NCI-H2171 (cell line): Measurements from ENCODE around the gene NNAT.
"Not testable (repeated sequence)": the region's sequence is repeated elsewhere in the genome, so short reads cannot be mapped to it uniquely, and the experiment has no call there.

Experiments used
- DNase-seq: peaks from one replicate; lab custom pipeline; 2025; lab: John Stamatoyannopoulos, UW

NNAT gene

GRCh38 chr20:37540001-37540400 lies 19.0 kb downstream of the NNAT start:
- no peak for DNase-seq

GRCh38 chr20:37540838-37541237 lies 19.8 kb downstream of the NNAT start:
- not testable (repeated sequence) for DNase-seq

- DNase-seq, result no peak
These were observed 20.3 kb downstream of the NNAT start for GRCh38 chr20:37541326-37541725.

DNA sequence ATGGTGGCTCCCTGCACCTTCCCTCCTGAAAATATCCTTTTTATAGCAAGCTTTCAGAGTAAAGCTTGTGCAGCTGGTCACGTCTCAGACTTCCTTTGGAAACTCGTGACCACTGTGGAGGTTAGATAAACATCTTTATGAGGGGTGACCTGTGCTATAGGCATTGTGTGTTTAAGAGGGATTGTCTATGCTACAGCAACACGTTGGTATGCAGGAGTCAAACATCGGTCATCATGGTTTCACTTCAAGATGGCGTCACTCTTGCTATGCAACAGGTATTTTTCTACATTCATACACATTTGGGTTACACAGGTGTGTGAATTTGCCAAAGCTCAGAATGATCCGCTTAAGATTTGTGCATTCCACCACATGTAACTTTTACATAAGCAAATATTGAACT lies 21.2 kb downstream of the NNAT start:
- no peak for DNase-seq

GRCh38 chr20:37543828-37544227 lies 22.8 kb downstream of the NNAT start:
- no peak for DNase-seq

DNA sequence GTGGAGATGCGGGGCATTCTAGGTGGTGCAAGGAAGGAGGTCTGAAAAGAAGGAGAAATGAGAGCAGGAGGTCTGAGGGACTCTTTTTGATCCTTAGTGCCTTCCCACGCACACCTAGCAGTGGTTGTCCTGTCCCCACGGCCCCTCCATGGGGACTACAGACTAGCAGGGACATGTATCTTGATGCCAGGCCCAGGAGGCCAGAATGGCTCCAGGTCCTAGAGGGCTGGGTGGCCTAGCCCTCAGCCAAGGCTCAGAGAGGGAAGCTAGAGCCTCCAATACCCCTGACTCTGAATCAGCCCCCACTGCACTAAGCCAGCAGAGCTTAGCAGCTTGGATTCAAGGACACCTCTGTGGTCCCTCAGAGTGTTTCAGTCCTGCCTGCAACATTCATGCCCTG lies 23.3 kb downstream of the NNAT start:
- no peak for DNase-seq

GRCh38 chr20:37545516-37545915 lies 24.5 kb downstream of the NNAT start:
- DNase-seq, result no peak

- DNase-seq, result no peak
These were observed 26.9 kb downstream of the NNAT start for GRCh38 chr20:37547912-37548311.

GRCh38 chr20:37550101-37550920 lies 29.3 kb downstream of the NNAT start:
- DNase-seq, result not testable (repeated sequence)

GRCh38 chr20:37551660-37552059 lies 30.6 kb downstream of the NNAT start:
- not testable (repeated sequence) for DNase-seq

GRCh38 chr20:37552415-37552814 lies 31.4 kb downstream of the NNAT start:
- no peak for DNase-seq

- not testable (repeated sequence) for DNase-seq
These were observed 33.8 kb downstream of the NNAT start for GRCh38 chr20:37554721-37555298.

DNA sequence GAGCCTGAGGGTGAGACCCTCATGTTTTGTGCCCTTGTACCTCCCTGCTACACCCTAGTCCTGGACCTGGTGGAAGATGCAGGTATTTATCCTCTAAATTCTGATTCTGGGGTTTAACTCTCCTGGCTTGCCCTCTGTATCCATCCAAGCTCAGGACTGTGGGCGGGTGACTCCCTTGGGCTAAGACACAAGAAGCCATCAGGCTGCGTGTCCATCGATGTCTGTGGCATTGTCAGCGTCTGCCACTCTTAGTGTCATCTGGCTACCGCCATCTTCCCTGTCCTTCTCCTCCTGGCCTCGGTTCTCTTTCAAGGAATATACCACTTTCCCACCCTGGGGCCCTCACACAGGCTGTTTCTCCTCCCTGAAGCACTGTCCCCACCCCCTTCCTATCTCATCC lies 35.5 kb downstream of the NNAT start:
- no peak for DNase-seq

- no peak for DNase-seq
These were observed 37.3 kb downstream of the NNAT start for GRCh38 chr20:37558306-37558705.

DNA sequence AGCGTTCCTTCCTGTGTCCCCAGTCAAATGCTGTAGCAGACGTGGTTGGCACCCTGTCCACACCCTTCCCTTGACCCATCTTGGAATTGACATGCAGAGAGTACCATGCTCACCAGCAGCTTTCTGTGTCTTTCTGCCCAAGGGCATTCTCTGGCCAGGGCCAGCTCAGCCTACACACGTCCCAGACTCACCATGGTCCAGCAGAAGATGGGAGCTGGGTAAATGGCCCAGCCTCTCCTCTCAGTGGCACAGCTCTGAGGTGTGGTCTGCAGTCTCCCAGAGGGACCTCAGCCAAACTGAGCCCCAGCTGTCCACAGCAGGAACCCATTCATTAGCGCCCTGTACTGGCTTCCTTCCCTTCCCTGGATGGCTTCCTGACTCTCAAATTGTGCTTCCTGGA lies 37.7 kb downstream of the NNAT start:
- no peak for DNase-seq

- no peak for DNase-seq
These were observed 38.4 kb downstream of the NNAT start for GRCh38 chr20:37559312-37560027.

- no peak for DNase-seq
These were observed 39.6 kb downstream of the NNAT start for GRCh38 chr20:37560629-37561028.

- no peak for DNase-seq
These were observed 41.8 kb downstream of the NNAT start for GRCh38 chr20:37562695-37563480.

GRCh38 chr20:37564016-37564387 lies 43.0 kb downstream of the NNAT start:
- no peak for DNase-seq

DNA sequence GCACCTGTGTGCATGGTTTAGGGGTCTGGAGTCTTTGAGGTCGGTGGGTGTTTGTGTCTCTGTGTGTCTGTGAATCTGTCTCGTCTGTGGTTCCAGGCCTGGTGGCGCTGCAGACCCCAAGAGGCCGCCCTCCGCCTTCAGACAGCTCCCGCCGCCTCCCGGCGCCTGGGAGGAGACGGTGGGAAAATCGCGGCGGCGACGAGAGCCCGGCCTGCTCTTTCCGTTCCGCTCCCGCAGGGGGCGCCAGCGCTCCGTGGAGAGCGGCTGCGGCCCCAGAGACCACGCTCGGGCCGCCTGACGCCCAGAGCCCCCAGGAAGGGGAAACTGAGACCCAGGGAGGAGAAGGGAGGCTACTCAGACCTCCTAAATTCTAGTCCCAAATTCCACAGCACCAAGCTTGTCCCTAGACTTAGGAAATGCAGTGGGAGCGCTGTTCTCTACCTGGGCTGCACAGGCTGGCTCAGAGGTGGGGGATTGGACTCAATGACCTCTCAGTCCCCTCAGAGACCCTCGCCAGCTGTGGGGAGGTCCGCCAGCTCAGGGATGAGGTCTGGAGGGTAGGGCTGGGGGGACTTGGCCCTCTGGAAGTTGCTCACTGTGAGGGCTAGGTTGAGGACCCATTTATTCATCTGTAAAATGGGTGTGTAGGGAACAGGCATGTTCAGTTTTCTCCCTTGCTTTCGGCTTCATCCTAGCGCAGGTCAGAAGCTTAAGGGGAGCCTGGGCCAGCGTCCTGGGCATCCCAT lies 43.5 kb downstream of the NNAT start:
- DNase-seq, result peak; percentile 71

DNA sequence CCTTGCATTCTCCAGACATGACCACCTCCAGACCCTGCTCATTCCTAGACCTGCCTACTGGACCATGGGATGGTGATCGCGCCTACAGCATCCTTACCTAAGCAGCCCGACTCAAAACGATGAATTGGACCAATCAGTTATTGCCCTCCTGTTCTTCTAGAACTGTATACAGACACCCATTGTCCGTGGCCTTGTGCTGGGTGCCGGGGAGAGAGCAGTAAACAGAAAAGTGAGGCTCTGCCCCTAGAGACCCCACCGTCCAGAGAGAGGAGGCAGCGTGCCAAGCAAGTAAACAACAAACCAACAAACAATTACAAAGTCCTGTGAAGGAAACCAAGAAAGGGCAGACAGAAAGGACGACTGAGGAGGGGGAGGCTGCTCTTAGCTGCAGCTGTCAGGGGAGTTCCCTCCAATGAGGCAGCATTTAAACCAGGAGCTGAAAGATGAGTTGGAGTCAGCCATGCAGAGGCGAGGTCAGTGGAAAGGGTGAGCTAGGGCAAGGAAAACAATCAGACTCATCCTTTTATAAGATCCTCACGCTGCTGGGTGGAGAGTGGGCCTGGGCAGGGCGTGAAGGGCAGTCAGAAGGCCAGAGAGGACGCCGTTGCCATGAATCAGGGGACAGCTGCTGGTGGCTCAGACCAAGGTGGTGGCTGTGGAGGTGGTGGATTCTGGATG lies 44.2 kb downstream of the NNAT start:
- peak; percentile 53 for DNase-seq
